Skin epidermis (tissue), 12 donors: Measurements from ENCODE around the gene ZNF23.
A peak's percentile ranks its signal among the peaks of the same experiment; 100 is the strongest.

Source experiments
- H3K27ac ChIP-seq, 21 experiments: fragments of 200-600 bp; sonication (generic) in 11 of 21; one replicate each; pipeline ENCODE4 v1.5.0; 2020; ENCODE audit warnings: mild to moderate bottlenecking in 3 of 21, inconsistent platforms in 2 of 21, moderate library complexity in 2 of 21
- H3K4me3 ChIP-seq, 7 experiments: fragments of 200-600 bp; sonication (generic) in 2 of 7; one replicate each; pipeline ENCODE4 v1.5.0; 2020; ENCODE audit warnings: inconsistent platforms in 2 of 7, mild to moderate bottlenecking in 2 of 7, moderate library complexity in 1 of 7

The ZNF23 gene

GRCh38 chr16:71472931-71473330 lies 10.9 kb upstream of the ZNF23 start:
- Histone ChIP-seq H3K4me3 (no peak overlapping the region), H3K27ac (no peak overlapping the region)

- H3K4me3 ChIP-seq: no peak overlapping the region
- no peak overlapping the region for H3K27ac ChIP-seq
These were observed 10.0 kb upstream of the ZNF23 start for GRCh38 chr16:71472051-71472450.

- H3K27ac ChIP-seq: no peak overlapping the region
- no peak overlapping the region for H3K4me3 ChIP-seq
These were observed 5.8 kb upstream of the ZNF23 start for GRCh38 chr16:71467810-71468209.

- no peak overlapping the region for H3K27ac ChIP-seq
- no peak overlapping the region for H3K4me3 ChIP-seq
These were observed 2.2 kb upstream of the ZNF23 start for GRCh38 chr16:71464231-71464630.

- H3K4me3 ChIP-seq: peak overlapping the region in 4 of 7 experiments; percentile 70 to 96 (median 95)
- H3K27ac ChIP-seq: peak overlapping the region in 1 of 21 experiments; percentile 92
These were observed 1.1 kb downstream of the ZNF23 start for GRCh38 chr16:71460941-71461340.

DNA sequence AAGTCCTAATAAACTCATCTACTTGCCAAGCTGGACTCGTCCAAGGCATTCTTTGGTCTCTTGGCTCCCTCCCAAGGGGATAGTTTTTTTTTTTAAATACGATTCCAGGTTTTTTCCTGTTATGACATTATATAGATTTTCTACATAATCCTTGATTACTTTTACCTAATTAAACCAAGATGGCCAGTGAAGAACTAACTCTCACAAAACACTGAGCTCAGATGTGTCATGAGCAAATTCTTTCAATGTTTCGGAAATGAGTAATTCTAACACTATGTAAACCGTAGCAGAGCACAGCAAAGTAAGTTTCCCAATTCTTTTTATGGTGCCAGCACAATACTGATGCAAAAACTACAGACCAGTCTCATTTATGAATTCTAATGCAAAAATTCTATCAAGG lies 1.8 kb downstream of the ZNF23 start:
- H3K27ac ChIP-seq: no peak overlapping the region

DNA sequence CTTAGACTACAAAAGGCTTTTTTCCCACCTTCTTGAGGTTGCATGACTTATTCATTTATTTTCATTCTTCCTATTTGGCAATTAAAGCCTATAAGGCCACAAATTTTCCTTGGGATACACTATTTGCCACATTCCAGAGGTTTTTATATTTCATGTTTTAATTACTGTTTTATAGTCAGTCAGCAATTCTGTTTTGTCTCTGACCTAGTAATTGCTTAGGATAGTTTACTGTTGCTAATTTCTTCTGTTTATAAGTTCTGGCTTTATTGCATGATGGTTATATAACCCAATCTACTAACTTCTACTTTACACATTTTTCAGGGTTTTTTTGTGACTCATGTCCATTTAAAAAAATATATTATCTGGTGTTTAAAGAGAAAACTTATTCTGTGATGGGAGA lies 2.5 kb downstream of the ZNF23 start:
- H3K4me3 ChIP-seq: no peak overlapping the region
- H3K27ac ChIP-seq: no peak overlapping the region

More for the DNA sequence above, 1.8 kb downstream of the ZNF23 start:
- H3K4me3 ChIP-seq: no peak overlapping the region

DNA sequence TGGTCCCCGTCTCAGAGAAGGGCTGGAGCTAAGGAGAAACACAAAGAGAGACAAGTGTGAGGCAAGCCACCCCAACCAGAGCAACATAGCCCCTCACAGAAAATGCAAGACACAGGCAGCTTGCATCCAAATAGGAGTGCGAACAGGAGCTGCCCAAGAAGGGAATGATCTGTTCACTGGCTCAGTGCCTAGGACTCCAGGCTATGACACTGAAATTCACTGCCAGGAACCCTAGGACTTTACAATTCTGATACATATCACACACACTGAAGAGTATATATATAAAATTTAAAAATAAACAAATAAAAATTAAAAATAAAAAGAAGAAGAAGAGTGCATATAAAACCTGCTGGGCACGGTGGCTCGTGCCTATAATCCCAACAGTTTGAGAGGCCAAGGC lies 5.2 kb downstream of the ZNF23 start:
- no peak overlapping the region for H3K4me3 ChIP-seq
- no peak overlapping the region for H3K27ac ChIP-seq

DNA sequence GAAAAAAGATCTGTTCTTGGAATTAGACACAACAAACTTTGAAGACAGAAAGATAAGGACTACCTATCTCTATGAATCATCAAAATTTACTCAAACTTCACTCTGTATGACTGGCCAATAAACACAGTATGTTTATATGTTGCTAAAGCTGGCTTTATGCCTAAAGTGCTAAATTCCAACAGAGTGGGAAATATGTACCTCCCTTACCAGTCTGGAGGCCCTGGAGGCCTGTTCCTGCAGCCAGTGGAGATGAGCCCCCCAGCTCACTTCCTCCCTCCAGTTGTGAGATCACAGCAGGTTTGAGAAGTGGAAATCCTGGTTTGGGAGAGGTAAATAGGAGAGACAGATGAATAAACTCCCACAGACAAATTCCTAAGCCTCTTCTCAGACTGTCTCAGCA lies 9.0 kb downstream of the ZNF23 start:
- H3K4me3 ChIP-seq: no peak overlapping the region
- H3K27ac ChIP-seq: no peak overlapping the region

DNA sequence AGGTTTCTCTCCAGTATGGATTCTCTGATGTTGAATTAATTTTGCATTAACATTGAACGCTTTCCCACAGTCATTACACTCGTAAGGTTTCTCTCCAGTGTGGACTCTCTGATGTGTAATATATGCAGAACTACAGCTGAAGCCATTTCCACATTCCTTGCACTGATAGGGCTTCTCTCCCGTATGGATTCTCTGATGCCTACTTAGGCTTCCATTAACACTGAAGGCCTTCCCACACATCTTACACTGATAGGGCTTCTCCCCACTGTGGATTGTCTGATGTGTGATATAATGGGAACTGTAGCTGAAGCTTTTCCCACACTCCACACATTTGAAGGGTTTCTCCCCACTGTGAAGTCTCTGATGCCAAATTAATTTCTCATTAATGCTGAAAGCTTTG lies 13.0 kb downstream of the ZNF23 start:
- no peak overlapping the region for H3K4me3 ChIP-seq
- no peak overlapping the region for H3K27ac ChIP-seq

- Histone ChIP-seq H3K4me3 (no peak overlapping the region), H3K27ac (no peak overlapping the region)
These were observed 13.7 kb downstream of the ZNF23 start for GRCh38 chr16:71448274-71448866.

GRCh38 chr16:71443714-71444113 lies 18.3 kb downstream of the ZNF23 start:
- H3K4me3 ChIP-seq: no peak overlapping the region
- no peak overlapping the region for H3K27ac ChIP-seq

GRCh38 chr16:71442051-71442440 lies 20.0 kb downstream of the ZNF23 start, which contains the start of gene TLE7:
Gene TLE7 (minus strand): TSS chr16:71442054. CDS start chr16:71433324, 8,730 bp downstream.
- no peak within 1 kb of the TSS for H3K27ac ChIP-seq
- H3K4me3 ChIP-seq: no peak within 1 kb of the TSS

- no peak overlapping the region for H3K4me3 ChIP-seq
- no peak overlapping the region for H3K27ac ChIP-seq
These were observed 20.5 kb downstream of the ZNF23 start for GRCh38 chr16:71441348-71442050.

GRCh38 chr16:71440669-71441347 lies 21.2 kb downstream of the ZNF23 start:
- Histone ChIP-seq H3K27ac (no peak overlapping the region), H3K4me3 (no peak overlapping the region)

DNA sequence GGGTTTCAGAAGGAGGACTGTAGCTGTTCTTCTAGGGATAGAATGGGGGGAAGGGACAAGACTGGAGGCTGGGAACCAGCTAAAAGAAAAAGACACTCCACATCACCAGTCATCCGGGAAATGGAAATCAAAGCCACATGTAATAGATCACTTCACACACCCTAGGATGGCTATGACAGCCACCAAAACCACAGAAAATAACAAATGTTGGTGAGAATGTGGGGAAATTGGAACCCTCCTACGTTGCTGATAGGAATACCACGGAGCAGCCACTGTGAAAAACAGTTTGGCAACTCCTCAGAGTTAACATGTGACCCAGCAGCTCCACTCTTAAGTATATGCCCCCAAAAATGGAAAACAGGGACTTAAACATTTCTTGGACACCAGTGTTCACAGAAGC lies 22.5 kb downstream of the ZNF23 start:
- no peak overlapping the region for H3K4me3 ChIP-seq
- H3K27ac ChIP-seq: no peak overlapping the region

DNA sequence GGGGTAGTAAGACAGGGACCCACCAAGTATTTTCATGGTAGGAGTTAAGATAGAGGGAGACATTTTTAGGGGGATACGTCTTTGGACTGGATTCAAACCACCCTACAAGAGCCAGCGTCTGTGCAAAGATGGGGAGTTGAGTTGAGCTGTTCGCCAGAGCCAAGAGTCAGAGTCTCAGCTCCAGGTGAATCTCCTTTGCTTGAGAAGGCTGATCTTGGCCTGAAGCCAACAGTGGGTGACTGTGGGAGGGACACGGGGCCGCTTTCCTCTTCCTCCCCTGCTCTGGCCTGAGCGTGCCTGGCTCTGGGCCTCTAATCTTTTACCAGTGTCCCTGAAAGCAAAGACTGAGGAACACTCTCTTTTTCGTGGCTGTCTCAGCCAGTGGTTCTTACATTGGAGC lies 25.6 kb downstream of the ZNF23 start:
- H3K27ac ChIP-seq: no peak overlapping the region
- no peak overlapping the region for H3K4me3 ChIP-seq

- Histone ChIP-seq H3K27ac (no peak overlapping the region), H3K4me3 (no peak overlapping the region)
These were observed 29.1 kb downstream of the ZNF23 start for GRCh38 chr16:71432906-71433305.

DNA sequence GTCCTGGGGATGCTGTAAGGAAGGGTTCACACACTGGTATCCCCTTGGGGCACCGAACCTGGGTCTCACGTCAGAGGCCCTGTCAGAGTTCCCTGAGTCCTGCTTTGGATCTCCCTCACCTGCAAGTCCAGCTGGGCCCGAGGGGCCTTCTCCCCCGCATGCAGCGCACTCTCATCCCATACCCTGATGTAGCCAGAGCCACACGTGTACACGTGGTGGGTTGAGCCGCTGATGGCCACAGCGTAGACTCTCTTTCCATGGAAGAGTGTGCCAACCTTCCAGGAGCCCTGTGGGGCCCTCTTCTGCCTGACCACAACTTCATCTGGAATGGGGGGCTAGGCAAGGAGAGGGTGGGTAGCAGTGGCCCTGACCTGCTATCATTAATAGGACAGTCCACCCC lies 30.1 kb downstream of the ZNF23 start:
- no peak overlapping the region for H3K4me3 ChIP-seq

DNA sequence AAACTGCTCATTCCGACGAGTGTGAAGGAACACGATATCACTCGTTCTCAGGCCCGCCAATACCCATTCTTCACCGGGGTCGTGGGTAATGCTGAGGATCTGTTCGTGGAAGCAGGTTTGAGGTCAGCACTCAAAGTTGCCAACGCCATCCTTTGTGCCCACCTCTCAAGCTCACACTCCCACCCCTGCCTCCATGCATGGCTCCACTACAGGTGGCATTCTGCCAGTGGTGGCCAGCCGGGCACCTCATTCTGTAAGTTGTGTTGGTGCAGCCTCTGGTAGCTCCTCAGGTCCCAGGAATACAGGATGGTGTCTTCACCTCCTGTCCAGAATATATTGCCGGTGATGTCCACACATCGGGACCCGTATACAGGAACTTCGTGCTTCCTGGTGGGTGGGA lies 30.9 kb downstream of the ZNF23 start:
- Histone ChIP-seq H3K4me3 (no peak overlapping the region), H3K27ac (no peak overlapping the region)

More for the DNA sequence above, 30.1 kb downstream of the ZNF23 start:
- no peak overlapping the region for H3K27ac ChIP-seq

DNA sequence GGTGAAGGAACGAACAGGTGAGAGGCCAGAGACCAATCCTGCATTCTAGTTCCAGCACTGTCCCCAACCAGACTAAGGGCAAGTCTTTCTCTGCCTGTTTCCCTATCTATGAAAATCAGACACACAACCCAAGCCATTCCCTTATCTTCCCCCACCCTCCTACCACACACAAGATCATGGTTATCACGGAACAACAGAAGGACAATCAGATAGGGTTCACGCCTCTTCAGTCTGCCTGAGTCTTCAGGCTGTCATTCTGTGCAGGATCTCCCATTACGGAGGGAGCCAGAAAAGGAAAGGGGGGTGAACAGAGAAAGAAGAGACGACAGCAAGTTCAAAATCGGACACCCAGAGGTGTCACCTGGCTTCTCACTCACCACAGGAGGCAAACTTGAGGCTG lies 31.3 kb downstream of the ZNF23 start:
- H3K27ac ChIP-seq: no peak overlapping the region
- H3K4me3 ChIP-seq: no peak overlapping the region
